Measurements from ENCODE around the gene TMEM235.

Gene TMEM235

GRCh38 chr17:78263736-78264340 lies 32.4 kb downstream of the TMEM235 start:
- no peak overlapping the region for H2AFZ ChIP-seq (ENCODE audit: low read depth, low read length)
- no peaks in the 10 kb centered on the region for H3K79me2 ChIP-seq (ENCODE audit: low read length)
- TF ChIP-seq EZH2phosphoT487 (IDR thresholded peaks at IDR 0.05; ENCODE audit: low read depth) (no peak), CTCF (IDR thresholded peaks at IDR 0.05; ENCODE audit: low read depth, low read length) (no peak)
- H3K4me3 ChIP-seq (ENCODE audit: low read length): no peak overlapping the region
- H3K4me1 ChIP-seq (ENCODE audit: low read length): peaks cover 11% of the 10 kb centered on the region
- no peaks in the 10 kb centered on the region for H4K20me1 ChIP-seq (ENCODE audit: insufficient read depth, low read length)
- no peak overlapping the region for H3K9ac ChIP-seq (ENCODE audit: low read length)
- H3K27ac ChIP-seq (ENCODE audit: low read length): no peak overlapping the region
- H3K4me2 ChIP-seq (ENCODE audit: low read length): no peak overlapping the region
- H3K36me3 ChIP-seq (replicated peaks; ENCODE audit: low read depth, low read length): no peaks in the 10 kb centered on the region
- H3K27me3 ChIP-seq (ENCODE audit: low read depth, low read length): peaks cover 4% of the 10 kb centered on the region
- no peaks in the 10 kb centered on the region for H3K9me3 ChIP-seq (ENCODE audit: insufficient read depth, low read length)

- no peak for TF ChIP-seq CTCF (IDR thresholded peaks at IDR 0.05; ENCODE audit: low read depth, low read length)
- TF ChIP-seq EZH2phosphoT487 (IDR thresholded peaks at IDR 0.05; ENCODE audit: low read depth): no peak
- H3K36me3 ChIP-seq (replicated peaks; ENCODE audit: low read depth, low read length): no peaks in the 10 kb centered on the region
- no peak overlapping the region for H3K9ac ChIP-seq (ENCODE audit: low read length)
- no peak overlapping the region for H2AFZ ChIP-seq (ENCODE audit: low read depth, low read length)
- no peak overlapping the region for H3K4me3 ChIP-seq (ENCODE audit: low read length)
- H3K27me3 ChIP-seq (ENCODE audit: low read depth, low read length): peaks cover 11% of the 10 kb centered on the region
- H3K9me3 ChIP-seq (ENCODE audit: insufficient read depth, low read length): no peaks in the 10 kb centered on the region
- no peak overlapping the region for H3K4me2 ChIP-seq (ENCODE audit: low read length)
- no peak overlapping the region for H3K27ac ChIP-seq (ENCODE audit: low read length)
- H3K79me2 ChIP-seq (ENCODE audit: low read length): no peaks in the 10 kb centered on the region
- H3K4me1 ChIP-seq (ENCODE audit: low read length): peaks cover 8% of the 10 kb centered on the region
- no peaks in the 10 kb centered on the region for H4K20me1 ChIP-seq (ENCODE audit: insufficient read depth, low read length)
These were observed 33.2 kb downstream of the TMEM235 start for GRCh38 chr17:78264590-78264989.

- Histone ChIP-seq H3K36me3 (replicated peaks; ENCODE audit: low read depth, low read length) (no peaks in the 10 kb centered on the region), H4K20me1 (ENCODE audit: insufficient read depth, low read length) (no peaks in the 10 kb centered on the region), H3K9me3 (ENCODE audit: insufficient read depth, low read length) (no peaks in the 10 kb centered on the region), H3K9ac (ENCODE audit: low read length) (no peak overlapping the region), H2AFZ (ENCODE audit: low read depth, low read length) (no peak overlapping the region), H3K27ac (ENCODE audit: low read length) (no peak overlapping the region), H3K4me2 (ENCODE audit: low read length) (no peak overlapping the region), H3K4me1 (ENCODE audit: low read length) (peaks cover 8% of the 10 kb centered on the region), H3K4me3 (ENCODE audit: low read length) (no peak overlapping the region), H3K79me2 (ENCODE audit: low read length) (no peaks in the 10 kb centered on the region), H3K27me3 (ENCODE audit: low read depth, low read length) (peaks cover 17% of the 10 kb centered on the region)
- TF ChIP-seq EZH2phosphoT487 (IDR thresholded peaks at IDR 0.05; ENCODE audit: low read depth) (no peak), CTCF (IDR thresholded peaks at IDR 0.05; ENCODE audit: low read depth, low read length) (no peak)
These were observed 33.7 kb downstream of the TMEM235 start for GRCh38 chr17:78265121-78265520.

GRCh38 chr17:78266231-78266631 lies 34.8 kb downstream of the TMEM235 start:
- H3K4me3 ChIP-seq (ENCODE audit: low read length): no peak overlapping the region
- H3K27me3 ChIP-seq (ENCODE audit: low read depth, low read length): peaks cover 24% of the 10 kb centered on the region
- H3K27ac ChIP-seq (ENCODE audit: low read length): no peak overlapping the region
- no peaks in the 10 kb centered on the region for H3K36me3 ChIP-seq (replicated peaks; ENCODE audit: low read depth, low read length)
- H3K9ac ChIP-seq (ENCODE audit: low read length): no peak overlapping the region
- no peaks in the 10 kb centered on the region for H3K79me2 ChIP-seq (ENCODE audit: low read length)
- peaks cover 8% of the 10 kb centered on the region for H3K4me1 ChIP-seq (ENCODE audit: low read length)
- no peaks in the 10 kb centered on the region for H4K20me1 ChIP-seq (ENCODE audit: insufficient read depth, low read length)
- no peak for TF ChIP-seq CTCF (IDR thresholded peaks at IDR 0.05; ENCODE audit: low read depth, low read length)
- TF ChIP-seq EZH2phosphoT487 (IDR thresholded peaks at IDR 0.05; ENCODE audit: low read depth): no peak
- H3K9me3 ChIP-seq (ENCODE audit: insufficient read depth, low read length): no peaks in the 10 kb centered on the region
- H2AFZ ChIP-seq (ENCODE audit: low read depth, low read length): no peak overlapping the region
- no peak overlapping the region for H3K4me2 ChIP-seq (ENCODE audit: low read length)
